Hematopoietic multipotent progenitor cell treated with erythropoietin and hydrocortisone succinate and interleukin-3 and kit ligand, for 15 days (in vitro differentiated cells): Measurements from ENCODE around the gene VPS54.

Experiments
- DNase-seq: peaks from one replicate; pipeline ENCODE4 v3.0.0-alpha.2; 2015; ENCODE audit warnings: low spot score

Gene VPS54

GRCh38 chr2:63914311-63914710 is 104.9 kb downstream of the VPS54 start:
- no peak for DNase-seq

- DNase-seq: no peak
Measured at GRCh38 chr2:63903003-63903402, 116.2 kb downstream of the VPS54 start.

GRCh38 chr2:63902149-63902548 is 117.1 kb downstream of the VPS54 start:
- no peak for DNase-seq

- DNase-seq: no peak
Measured at GRCh38 chr2:63899639-63900038, 119.6 kb downstream of the VPS54 start.

- DNase-seq: no peak
Measured at GRCh38 chr2:63898839-63899238, 120.4 kb downstream of the VPS54 start.

GRCh38 chr2:63894167-63894566 is 125.1 kb downstream of the VPS54 start:
- no peak for DNase-seq

GRCh38 chr2:63893163-63893562 is 126.1 kb downstream of the VPS54 start:
- no peak for DNase-seq

- DNase-seq: no peak
Measured at GRCh38 chr2:63891488-63892030, 127.7 kb downstream of the VPS54 start.

GRCh38 chr2:63890678-63891077 is 128.6 kb downstream of the VPS54 start:
- no peak for DNase-seq

GRCh38 chr2:63888490-63889402 is 130.5 kb downstream of the VPS54 start:
- peak; percentile 37 for DNase-seq

GRCh38 chr2:63888053-63888452 is 131.2 kb downstream of the VPS54 start:
- DNase-seq: no peak

GRCh38 chr2:63886445-63886844 is 132.8 kb downstream of the VPS54 start:
- DNase-seq: no peak

- no peak for DNase-seq
Measured at GRCh38 chr2:63882395-63883105, 136.7 kb downstream of the VPS54 start.

- no peak for DNase-seq
Measured at GRCh38 chr2:63881205-63881604, 138.0 kb downstream of the VPS54 start.

GRCh38 chr2:63880625-63881024 is 138.6 kb downstream of the VPS54 start:
- DNase-seq: no peak

GRCh38 chr2:63879876-63880433 is 139.3 kb downstream of the VPS54 start:
- DNase-seq: no peak

- DNase-seq: no peak
Measured at GRCh38 chr2:63878486-63878885, 140.7 kb downstream of the VPS54 start.

GRCh38 chr2:63876311-63876710 is 142.9 kb downstream of the VPS54 start:
- no peak for DNase-seq

- DNase-seq: no peak
Measured at GRCh38 chr2:63875559-63876245, 143.5 kb downstream of the VPS54 start.

GRCh38 chr2:63875131-63875527 is 144.1 kb downstream of the VPS54 start:
- DNase-seq: no peak

- DNase-seq: no peak
Measured at GRCh38 chr2:63874204-63875130, 144.8 kb downstream of the VPS54 start.
